Measurements from ENCODE around the gene TIMM44. TPM values are rescaled to one million over a fixed set of nuclear protein-coding genes. Genes with fewer than 3 reads are reported as not detected.
"Not testable (repeated sequence)": the region's sequence is repeated elsewhere in the genome, so short reads cannot be mapped to it uniquely, and the experiment has no call there.

Gene TIMM44
- total RNA-seq, 2 experiments from 2014 or later: 86.0 to 116 TPM

GRCh38 chr19:7932276-7932929 lies 11.1 kb downstream of the TIMM44 start:
- TF ChIP-seq CTCF (conservative IDR thresholded peaks at IDR 0.05; ENCODE audit: low read length) (no peak), EZH2phosphoT487 (IDR thresholded peaks at IDR 0.05; ENCODE audit: borderline replicate concordance, low read depth, low read length) (no peak)
- Histone ChIP-seq H3K4me3 (ENCODE audit: low read depth, low read length, poor library complexity, severe bottlenecking) (no peak overlapping the region), H4K20me1 (ENCODE audit: insufficient read depth, low read length) (no peaks in the 10 kb centered on the region), H3K27ac (ENCODE audit: low read depth, low read length, poor library complexity, severe bottlenecking) (no peak overlapping the region), H3K4me1 (ENCODE audit: insufficient read depth, low read length, poor library complexity, severe bottlenecking) (no peaks in the 10 kb centered on the region), H3K9me3 (ENCODE audit: low read length) (no peaks in the 10 kb centered on the region), H2AFZ (ENCODE audit: low read length) (no peak overlapping the region), H3K36me3 (ENCODE audit: insufficient read depth, low read length) (peaks cover 74% of the 10 kb centered on the region), H3K9me2 (ENCODE audit: insufficient read depth, low read length) (no peaks in the 10 kb centered on the region), H3K79me2 (ENCODE audit: insufficient read depth, low read depth, low read length) (no peaks in the 10 kb centered on the region), H3K4me2 (ENCODE audit: low read length) (no peak overlapping the region)
- DNase-seq (ENCODE audit: low spot score): no peak
- CTCF ChIA-PET (ENCODE audit: unreplicated experiment): no interaction called here
- BruUV-seq (replicated peaks): no TSS peak
- POLR2A ChIA-PET: no interaction called here
- intact Hi-C loops (cut with micrococcal nuclease; ENCODE audit: unreplicated experiment): no loop called here

GRCh38 chr19:7931221-7932061 lies 12.0 kb downstream of the TIMM44 start:
- no peak overlapping the region for H3K27ac ChIP-seq (ENCODE audit: low read depth, low read length, poor library complexity, severe bottlenecking)
- POLR2A ChIA-PET: no interaction called here
- peaks cover 71% of the 10 kb centered on the region for H3K36me3 ChIP-seq (ENCODE audit: insufficient read depth, low read length)
- TF ChIP-seq EZH2phosphoT487 (IDR thresholded peaks at IDR 0.05; ENCODE audit: borderline replicate concordance, low read depth, low read length): no peak
- no peak for TF ChIP-seq CTCF (conservative IDR thresholded peaks at IDR 0.05; ENCODE audit: low read length)
- no peaks in the 10 kb centered on the region for H3K79me2 ChIP-seq (ENCODE audit: insufficient read depth, low read depth, low read length)
- peaks cover under 1% of the 10 kb centered on the region for H3K4me1 ChIP-seq (ENCODE audit: insufficient read depth, low read length, poor library complexity, severe bottlenecking)
- H3K9me3 ChIP-seq (ENCODE audit: low read length): no peaks in the 10 kb centered on the region
- CTCF ChIA-PET (ENCODE audit: unreplicated experiment): no interaction called here
- H3K4me3 ChIP-seq (ENCODE audit: low read depth, low read length, poor library complexity, severe bottlenecking): no peak overlapping the region
- H3K9me2 ChIP-seq (ENCODE audit: insufficient read depth, low read length): no peaks in the 10 kb centered on the region
- no peak for DNase-seq (ENCODE audit: low spot score)
- no peak overlapping the region for H3K4me2 ChIP-seq (ENCODE audit: low read length)
- intact Hi-C loops (cut with micrococcal nuclease; ENCODE audit: unreplicated experiment): no loop called here
- no peak overlapping the region for H2AFZ ChIP-seq (ENCODE audit: low read length)
- H4K20me1 ChIP-seq (ENCODE audit: insufficient read depth, low read length): no peaks in the 10 kb centered on the region
- no TSS peak for BruUV-seq (replicated peaks)

DNA sequence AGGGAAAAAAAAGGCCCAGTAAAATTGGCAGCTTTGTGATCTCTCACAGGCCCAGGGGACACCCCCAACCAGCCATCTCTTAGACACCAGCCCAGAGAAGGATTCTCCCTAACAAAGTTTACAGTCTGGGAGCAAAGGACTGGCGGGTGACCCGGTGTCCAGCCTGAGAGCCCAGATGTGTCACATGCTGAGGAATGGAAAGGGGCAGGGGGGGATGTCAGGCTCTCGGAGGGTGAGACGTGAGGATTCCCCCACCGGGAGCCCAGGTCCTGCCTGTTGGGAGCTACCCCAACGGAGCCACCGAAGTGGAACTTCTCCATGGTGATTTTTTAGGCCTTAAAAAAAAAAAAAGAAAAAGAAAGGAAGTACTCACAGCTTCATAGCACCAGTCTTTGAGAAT lies 12.7 kb downstream of the TIMM44 start:
- Histone ChIP-seq H3K9me2 (ENCODE audit: insufficient read depth, low read length) (no peaks in the 10 kb centered on the region), H3K79me2 (ENCODE audit: insufficient read depth, low read depth, low read length) (no peaks in the 10 kb centered on the region), H3K9me3 (ENCODE audit: low read length) (no peaks in the 10 kb centered on the region), H3K4me3 (ENCODE audit: low read depth, low read length, poor library complexity, severe bottlenecking) (no peak overlapping the region), H4K20me1 (ENCODE audit: insufficient read depth, low read length) (no peaks in the 10 kb centered on the region), H3K4me1 (ENCODE audit: insufficient read depth, low read length, poor library complexity, severe bottlenecking) (peaks cover 5% of the 10 kb centered on the region), H3K36me3 (ENCODE audit: insufficient read depth, low read length) (peaks cover 66% of the 10 kb centered on the region), H3K27ac (ENCODE audit: low read depth, low read length, poor library complexity, severe bottlenecking) (no peak overlapping the region), H2AFZ (ENCODE audit: low read length) (no peak overlapping the region), H3K4me2 (ENCODE audit: low read length) (no peak overlapping the region)
- ChIA-PET CTCF (ENCODE audit: unreplicated experiment) (no interaction called here), POLR2A (interaction anchor here (0.6 kb wide), 1 partner anchor 91 kb away, joined by 3 read pairs; no protein-coding TSS in a partner anchor)
- DNase-seq (ENCODE audit: low spot score): no peak
- BruUV-seq (replicated peaks): no TSS peak
- no peak for TF ChIP-seq EZH2phosphoT487 (IDR thresholded peaks at IDR 0.05; ENCODE audit: borderline replicate concordance, low read depth, low read length)
- TF ChIP-seq CTCF (conservative IDR thresholded peaks at IDR 0.05; ENCODE audit: low read length): no peak
- intact Hi-C loops (cut with micrococcal nuclease; ENCODE audit: unreplicated experiment): no loop called here

GRCh38 chr19:7930030-7930429 lies 13.4 kb downstream of the TIMM44 start:
- H4K20me1 ChIP-seq (ENCODE audit: insufficient read depth, low read length); H3K9me2 ChIP-seq (ENCODE audit: insufficient read depth, low read length); H3K4me2 ChIP-seq (ENCODE audit: low read length); H3K4me1 ChIP-seq (ENCODE audit: insufficient read depth, low read length, poor library complexity, severe bottlenecking); DNase-seq (ENCODE audit: low spot score); H3K79me2 ChIP-seq (ENCODE audit: insufficient read depth, low read depth, low read length); H3K4me3 ChIP-seq (ENCODE audit: low read depth, low read length, poor library complexity, severe bottlenecking); H3K9me3 ChIP-seq (ENCODE audit: low read length); CTCF ChIA-PET (ENCODE audit: unreplicated experiment); H3K27ac ChIP-seq (ENCODE audit: low read depth, low read length, poor library complexity, severe bottlenecking); BruUV-seq (replicated peaks); POLR2A ChIA-PET; intact Hi-C loops (cut with micrococcal nuclease; ENCODE audit: unreplicated experiment); H2AFZ ChIP-seq (ENCODE audit: low read length): not testable (repeated sequence)
- H3K36me3 ChIP-seq (ENCODE audit: insufficient read depth, low read length): peaks cover 60% of the 10 kb centered on the region

Data from OCI-LY7 (cell line).